Spleen (tissue), 11 donors: ENCODE measurements around the gene PLA2G4A. TPM values are rescaled to one million over a fixed set of nuclear protein-coding genes. Genes with fewer than 3 reads are reported as not detected.
A peak's percentile ranks its signal among the peaks of the same experiment; 100 is the strongest.

Source experiments
- DNase-seq: peaks from one replicate; pipeline ENCODE4 v3.0.0-alpha.2; 2020
- H3K27ac ChIP-seq, 8 donors: fragments of 200-600 bp; sonication (generic) in 7 of 8; 1 replicate in 4 of 8; 2 replicates in 4 of 8; pipeline versions ENCODE4 v1.5.0 to v1.8.0; 2016 to 2021; ENCODE audit warnings: inconsistent platforms in 4 of 8, mild to moderate bottlenecking in 4 of 8, moderate library complexity in 1 of 8
- H3K27me3 ChIP-seq, 7 donors: fragments of 200-600 bp; sonication (generic) in 6 of 7; replicated peaks in 1 of 7; 1 replicate in 4 of 7; 2 replicates in 3 of 7; pipeline versions ENCODE4 v1.5.0 to v1.8.0; 2016 to 2021; ENCODE audit warnings: inconsistent platforms in 3 of 7, mild to moderate bottlenecking in 1 of 7
- H3K36me3 ChIP-seq, 6 donors: fragments of 200-600 bp; sonication (generic) in 5 of 6; 1 replicate in 4 of 6; 2 replicates in 2 of 6; pipeline versions ENCODE4 v1.5.0 to v1.8.0; 2016 to 2021; ENCODE audit warnings: inconsistent platforms in 2 of 6
- H3K4me1 ChIP-seq, 6 donors: fragments of 200-600 bp; sonication (generic) in 5 of 6; 1 replicate in 3 of 6; 2 replicates in 3 of 6; pipeline versions ENCODE4 v1.5.0 to v1.8.0; 2016 to 2021; ENCODE audit warnings: inconsistent platforms in 3 of 6
- H3K4me3 ChIP-seq, 8 donors: fragments of 200-600 bp; sonication (generic) in 7 of 8; 1 replicate in 4 of 8; 2 replicates in 4 of 8; pipeline versions ENCODE4 v1.5.0 to v1.8.0; 2016 to 2021; ENCODE audit warnings: inconsistent platforms in 4 of 8, mild to moderate bottlenecking in 4 of 8, moderate library complexity in 2 of 8
- H3K9me3 ChIP-seq, 8 donors: fragments of 200-600 bp; sonication (generic) in 7 of 8; 1 replicate in 4 of 8; 2 replicates in 4 of 8; pipeline versions ENCODE4 v1.5.0 to v1.8.0; 2016 to 2021; ENCODE audit warnings: inconsistent platforms in 4 of 8
- POLR2A ChIP-seq, 3 donors: fragments of 450-650 bp; IDR thresholded peaks; one replicate each; pipeline ENCODE4 v1.5.1; 2017; ENCODE audit warnings: antibody characterized with exemption in 3 of 3, mild to moderate bottlenecking in 1 of 3
- POLR2AphosphoS5 ChIP-seq, 3 donors: sonication (generic); formaldehyde crosslinking; IDR thresholded peaks; one replicate each; pipeline ENCODE4 v1.5.1; 2017; ENCODE audit warnings: antibody characterized with exemption in 3 of 3
- WGBS, 5 donors: extraction: QIAGEN DNeasy Blood & Tissue Kit in 3 of 5; methylation state at CpG; one replicate each; pipeline versions ENCODE4 v1.1.5 to v1.1.7; 2013 to 2018; 5-methylcytosine and 5-hydroxymethylcytosine counted together
- intact Hi-C: fragments of 100-400 bp; cut with DNase I; formaldehyde crosslinking; loops from one replicate; pipeline ENCODE4 v1.15.0; 2023; ENCODE audit warnings: low total_unique reads
- polyA plus RNA-seq, 3 donors: library from polyadenylated mRNA; stranded (reverse); fragments of 200-250 nt; gene quantifications; one replicate each; pipeline ENCODE4 v1.2.1, GENCODE V29; 2013
- total RNA-seq, 7 donors: library from RNA; depleted of rRNA in 3 of 7; stranded (reverse); fragments of >200 nt in 3 of 7; fragmentation: NEBNext Ultra II Directional in 4 of 7; extraction: Animal tissue kit (Norgen Biotek cat#: 25700) in 4 of 7; gene quantifications; one replicate each; pipeline versions ENCODE4 v1.1.0 to v1.2.1, GENCODE V29; 2016 to 2021
- TF ChIP-seq, protein P1 (sequence below), 11 experiments: fragments of 200-600 bp in 7 of 11; fragments of 450-650 bp in 4 of 11; sonication (generic) in 4 of 11; IDR thresholded peaks in 8 of 11; conservative IDR thresholded peaks in 3 of 11; 1 replicate in 7 of 11; 2 replicates in 4 of 11; pipeline versions ENCODE4 v1.4.0 to v1.8.0; 2016 to 2021; ENCODE audit warnings: antibody characterized with exemption in 11 of 11, inconsistent platforms in 4 of 11, mild to moderate bottlenecking in 1 of 11
- donor health status: healthy with polysubstance abuse.
- donor health status: DM: no; HTN: no; CAD: no; lungs with moderate emphysema.
- donor health status: DM: no; HTN: no; CAD: no.
- donor health status: Bipolar disorder and iron deficiency.
- donor health status: healthy.
- donor health status: DM: no; HTN: no; CAD: no.
- donor health status: DM: yes; HTN: yes; CAD: no.

The PLA2G4A gene
- total and polyA plus RNA-seq, 10 donors: 1.2 to 11.6 (median 7.2) TPM

DNA sequence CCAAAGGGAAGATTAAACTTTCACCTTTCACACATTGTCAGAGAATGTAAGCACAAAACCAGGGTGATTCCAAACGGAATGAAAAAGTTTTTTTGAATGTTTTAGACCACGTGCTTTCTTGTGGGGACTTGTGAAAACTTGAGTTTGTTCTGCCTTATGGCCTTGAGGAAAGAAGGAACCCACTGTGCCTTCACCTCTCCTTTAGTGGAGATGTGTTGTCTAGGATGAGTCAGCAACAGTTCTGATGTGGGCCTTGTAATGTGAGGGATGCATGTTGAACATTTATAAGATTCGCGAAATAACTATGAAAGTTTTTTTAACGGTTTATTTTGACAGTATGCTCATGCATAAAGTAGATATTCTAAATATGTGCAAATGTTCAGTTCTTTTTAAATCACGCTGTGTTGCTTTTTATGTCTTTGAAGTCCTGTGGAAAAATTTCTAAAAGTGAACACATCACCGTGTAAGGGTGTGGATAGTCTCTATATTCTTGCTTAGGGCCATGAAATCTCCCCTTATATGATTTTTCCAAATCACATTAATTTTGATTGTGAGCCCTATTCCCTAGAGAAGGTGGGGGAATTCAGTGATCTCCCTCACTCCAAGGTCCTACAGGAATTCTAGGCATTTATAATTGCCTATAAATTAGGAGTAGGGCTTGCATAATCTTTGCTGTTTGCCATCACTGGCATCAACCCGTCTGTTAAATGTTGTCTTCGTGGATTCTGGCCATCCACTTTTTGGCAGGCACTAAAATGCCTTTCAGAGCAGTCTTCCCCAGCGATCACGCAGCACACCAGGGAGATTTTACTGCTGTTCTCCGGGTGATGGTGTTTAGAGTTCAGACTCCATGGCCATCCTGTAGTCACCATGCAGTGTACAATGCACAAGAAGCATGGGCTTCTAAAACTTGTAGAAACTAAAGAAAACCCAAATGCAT, 47.4 kb downstream of the PLA2G4A start:
- WGBS, 5 donors: 83 to 91% (median 89%) methylated on average over 12 of the region's 12 CpGs
- no peaks in the 10 kb centered on the region for H3K9me3 ChIP-seq
- DNase-seq: no peak
- H3K4me3 ChIP-seq: no peak overlapping the region
- no peaks in the 10 kb centered on the region for H3K36me3 ChIP-seq
- no peaks in the 10 kb centered on the region for H3K4me1 ChIP-seq
- intact Hi-C loops: no loop called here
- no peaks in the 10 kb centered on the region for H3K27me3 ChIP-seq
- TF ChIP-seq POLR2AphosphoS5 (IDR thresholded peaks at IDR 0.05) (no peak), POLR2A (IDR thresholded peaks at IDR 0.05) (no peak)
- TF ChIP-seq, protein P1, sequence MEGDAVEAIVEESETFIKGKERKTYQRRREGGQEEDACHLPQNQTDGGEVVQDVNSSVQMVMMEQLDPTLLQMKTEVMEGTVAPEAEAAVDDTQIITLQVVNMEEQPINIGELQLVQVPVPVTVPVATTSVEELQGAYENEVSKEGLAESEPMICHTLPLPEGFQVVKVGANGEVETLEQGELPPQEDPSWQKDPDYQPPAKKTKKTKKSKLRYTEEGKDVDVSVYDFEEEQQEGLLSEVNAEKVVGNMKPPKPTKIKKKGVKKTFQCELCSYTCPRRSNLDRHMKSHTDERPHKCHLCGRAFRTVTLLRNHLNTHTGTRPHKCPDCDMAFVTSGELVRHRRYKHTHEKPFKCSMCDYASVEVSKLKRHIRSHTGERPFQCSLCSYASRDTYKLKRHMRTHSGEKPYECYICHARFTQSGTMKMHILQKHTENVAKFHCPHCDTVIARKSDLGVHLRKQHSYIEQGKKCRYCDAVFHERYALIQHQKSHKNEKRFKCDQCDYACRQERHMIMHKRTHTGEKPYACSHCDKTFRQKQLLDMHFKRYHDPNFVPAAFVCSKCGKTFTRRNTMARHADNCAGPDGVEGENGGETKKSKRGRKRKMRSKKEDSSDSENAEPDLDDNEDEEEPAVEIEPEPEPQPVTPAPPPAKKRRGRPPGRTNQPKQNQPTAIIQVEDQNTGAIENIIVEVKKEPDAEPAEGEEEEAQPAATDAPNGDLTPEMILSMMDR (IDR thresholded peaks at IDR 0.05 in 8 of 11, conservative IDR thresholded peaks at IDR 0.05 in 3 of 11): no peak
- no peak overlapping the region for H3K27ac ChIP-seq

DNA sequence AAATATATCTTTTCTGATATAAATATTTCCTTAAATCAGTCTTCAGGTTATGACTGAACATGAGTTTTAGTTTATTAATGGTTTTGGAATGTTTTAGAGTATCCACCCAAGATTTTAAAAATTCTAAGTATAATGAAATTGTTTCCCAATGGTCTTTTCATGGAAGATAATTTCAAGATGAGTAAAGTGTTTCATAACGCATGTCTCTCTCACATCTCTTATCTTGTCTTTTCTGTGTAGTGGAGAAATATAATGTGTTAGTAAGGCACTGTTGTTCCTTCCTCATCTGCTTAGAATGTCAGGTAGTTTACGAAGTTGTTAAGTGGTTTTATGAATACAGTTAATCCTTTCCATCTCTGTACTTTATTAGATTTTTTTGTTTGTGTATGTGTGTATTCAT, 49.6 kb downstream of the PLA2G4A start:
- Histone ChIP-seq H3K9me3 (no peaks in the 10 kb centered on the region), H3K4me1 (no peaks in the 10 kb centered on the region), H3K27ac (no peak overlapping the region), H3K36me3 (no peaks in the 10 kb centered on the region), H3K27me3 (no peaks in the 10 kb centered on the region), H3K4me3 (no peak overlapping the region)
- WGBS, 5 donors: 78 to 90% (median 85%) methylated on average over 2 of the region's 2 CpGs
- DNase-seq: no peak
- intact Hi-C loops: no loop called here
- TF ChIP-seq, protein P1 (IDR thresholded peaks at IDR 0.05 in 8 of 11, conservative IDR thresholded peaks at IDR 0.05 in 3 of 11): no peak
- TF ChIP-seq POLR2AphosphoS5 (IDR thresholded peaks at IDR 0.05) (no peak), POLR2A (IDR thresholded peaks at IDR 0.05) (no peak)

DNA sequence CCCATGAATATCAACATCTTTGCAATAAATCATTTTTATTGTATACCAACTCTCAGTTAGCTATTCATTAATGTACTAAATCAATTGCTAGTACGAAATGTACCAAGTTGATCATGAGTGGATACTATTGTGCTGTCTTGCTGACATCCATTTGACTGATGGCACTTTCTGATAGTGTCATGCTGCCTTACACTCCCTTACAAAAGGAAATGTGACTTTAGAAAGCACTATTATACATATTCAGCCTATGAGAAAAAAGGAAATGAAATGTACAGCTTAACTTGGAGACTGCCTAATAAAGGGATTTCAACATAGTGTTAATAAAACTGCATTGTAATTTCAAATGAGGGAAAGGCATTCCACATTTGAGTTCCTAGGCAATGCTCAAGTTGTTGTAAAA, 52.2 kb downstream of the PLA2G4A start:
- Histone ChIP-seq H3K4me1 (no peaks in the 10 kb centered on the region), H3K27ac (peak overlapping the region in 1 of 8 donors; percentile 9), H3K36me3 (no peaks in the 10 kb centered on the region), H3K9me3 (peaks cover 0 to 13% (median 10%) of the 10 kb centered on the region in 8 donors), H3K4me3 (no peak overlapping the region), H3K27me3 (no peaks in the 10 kb centered on the region)
- no peak for DNase-seq
- intact Hi-C loops: no loop called here
- 57 to 69% (median 68%) methylated on average over 1 of the region's 1 CpG for WGBS, 5 donors
- TF ChIP-seq POLR2AphosphoS5 (IDR thresholded peaks at IDR 0.05) (no peak), POLR2A (IDR thresholded peaks at IDR 0.05) (no peak)
- TF ChIP-seq, protein P1 (IDR thresholded peaks at IDR 0.05 in 8 of 11, conservative IDR thresholded peaks at IDR 0.05 in 3 of 11): no peak

DNA sequence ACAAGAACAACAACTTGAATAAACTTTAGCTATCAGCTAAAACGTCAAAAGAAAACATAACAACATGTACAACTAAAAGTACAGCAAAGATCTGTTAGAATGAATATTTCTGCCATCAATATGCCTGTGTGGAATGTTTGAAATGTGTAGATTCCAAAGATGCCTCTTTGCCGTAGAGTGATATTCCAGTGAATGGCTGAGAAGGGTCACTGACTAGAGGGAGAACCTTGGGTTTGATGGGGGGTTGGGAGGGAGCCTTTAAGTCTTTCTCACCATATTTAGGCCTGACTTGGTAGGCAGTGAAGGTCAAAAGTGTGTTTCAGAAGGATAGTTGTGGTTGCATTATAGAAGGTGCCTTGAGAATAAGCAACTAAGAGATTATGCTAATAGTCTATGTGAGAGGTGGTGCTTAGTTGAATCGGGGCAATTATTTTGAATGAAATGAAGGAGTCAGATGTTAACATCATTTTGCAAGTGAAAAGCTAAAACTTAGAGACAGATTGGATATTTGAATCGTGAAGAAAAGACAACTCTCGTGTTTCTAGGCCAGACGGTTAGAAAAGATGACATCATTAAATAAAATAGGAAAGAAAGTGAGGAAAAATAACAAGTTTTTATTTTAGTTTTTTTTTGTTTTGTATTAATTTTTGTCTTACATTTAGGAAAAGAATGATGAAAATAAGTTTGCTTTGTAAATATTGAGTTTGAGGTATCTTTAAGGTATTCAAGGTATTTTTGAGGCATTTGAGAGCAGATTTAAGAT, 53.8 kb downstream of the PLA2G4A start:
- Histone ChIP-seq H3K4me1 (no peaks in the 10 kb centered on the region), H3K4me3 (no peak overlapping the region), H3K9me3 (peaks cover 0 to 15% (median 11%) of the 10 kb centered on the region in 8 donors), H3K27ac (no peak overlapping the region), H3K27me3 (no peaks in the 10 kb centered on the region), H3K36me3 (no peaks in the 10 kb centered on the region)
- TF ChIP-seq POLR2AphosphoS5 (IDR thresholded peaks at IDR 0.05) (no peak), POLR2A (IDR thresholded peaks at IDR 0.05) (no peak)
- TF ChIP-seq, protein P1 (IDR thresholded peaks at IDR 0.05 in 8 of 11, conservative IDR thresholded peaks at IDR 0.05 in 3 of 11): no peak
- intact Hi-C loops: no loop called here
- no peak for DNase-seq
- 82 to 89% (median 85%) methylated on average over 6 of the region's 6 CpGs for WGBS, 5 donors
